NCI-H446 treated with DMSO at 0.1 percent for 48 hours (cell line): ENCODE measurements around the gene MFAP3.
A peak's percentile ranks its signal among the peaks of the same experiment; 100 is the strongest.

ENCODE experiments used
- DNase-seq: peaks from one replicate; lab custom pipeline; 2025; lab: John Stamatoyannopoulos, UW

MFAP3 gene

GRCh38 chr5:154092356-154093141, 53.8 kb downstream of the MFAP3 start:
- DNase-seq = no peak

- DNase-seq = no peak
Measured at GRCh38 chr5:154093142-154093532, 54.4 kb downstream of the MFAP3 start.

- no peak for DNase-seq
Measured at GRCh38 chr5:154095904-154096303, 57.1 kb downstream of the MFAP3 start.

GRCh38 chr5:154097031-154097430, 58.3 kb downstream of the MFAP3 start:
- no peak for DNase-seq

- DNase-seq = no peak
Measured at GRCh38 chr5:154098465-154098864, 59.7 kb downstream of the MFAP3 start.

GRCh38 chr5:154101184-154101583, 62.4 kb downstream of the MFAP3 start:
- DNase-seq = no peak

- peak; percentile 74 for DNase-seq
Measured at GRCh38 chr5:154103233-154103632, 64.5 kb downstream of the MFAP3 start.
